ENCODE measurements around the gene JAKMIP1. TPM values are rescaled to one million over a fixed set of nuclear protein-coding genes. Genes with fewer than 3 reads are reported as not detected.

The JAKMIP1 gene
- total RNA-seq, 1 experiment from 2014 or later = not detected

DNA sequence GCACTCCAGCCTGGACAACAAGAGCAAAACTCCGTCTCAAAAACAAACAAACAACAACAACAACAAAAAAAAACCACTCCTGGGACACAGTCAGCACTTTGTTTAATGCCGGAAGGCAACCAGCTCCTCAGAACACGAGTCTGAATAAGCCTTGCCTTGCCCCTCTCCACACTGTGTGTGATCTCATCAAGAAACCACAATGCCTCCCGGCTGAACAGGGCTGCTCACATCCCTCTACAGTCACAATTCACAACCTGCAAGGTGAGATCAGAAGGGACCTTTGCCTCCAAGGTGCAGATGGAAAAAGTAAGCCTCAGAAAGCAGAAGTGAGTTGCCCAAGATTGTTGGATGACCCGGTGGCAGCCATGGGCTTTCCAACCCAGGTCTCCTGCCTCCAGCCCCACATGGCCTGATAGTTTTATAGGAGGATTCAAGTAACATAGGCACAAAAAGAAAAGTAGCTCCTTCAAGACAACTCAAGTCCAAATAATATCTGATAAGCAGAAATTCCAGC is 80.8 kb downstream of the JAKMIP1 start:
- DNase-seq (ENCODE audit: low read depth) = no peak

DNA sequence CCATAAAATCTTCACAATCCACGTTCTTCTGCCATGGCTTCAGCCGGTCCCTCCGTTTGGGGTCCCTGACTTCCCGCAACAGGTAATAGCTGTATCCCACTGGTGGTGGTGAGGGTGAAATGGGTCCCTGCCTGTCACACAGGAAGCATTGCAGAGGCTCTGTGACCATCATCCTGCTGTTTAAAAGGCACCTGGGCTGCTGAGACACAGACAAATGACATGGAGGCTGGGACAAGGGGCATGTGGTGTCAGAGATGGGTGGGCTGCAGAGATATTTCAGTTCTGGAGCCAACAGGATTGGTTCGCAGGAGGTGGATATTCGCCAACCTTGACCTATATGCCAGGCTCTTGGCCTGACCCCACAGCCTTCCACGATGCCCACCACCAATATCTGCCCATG is 82.1 kb downstream of the JAKMIP1 start:
- DNase-seq (ENCODE audit: low read depth) = no peak

DNA sequence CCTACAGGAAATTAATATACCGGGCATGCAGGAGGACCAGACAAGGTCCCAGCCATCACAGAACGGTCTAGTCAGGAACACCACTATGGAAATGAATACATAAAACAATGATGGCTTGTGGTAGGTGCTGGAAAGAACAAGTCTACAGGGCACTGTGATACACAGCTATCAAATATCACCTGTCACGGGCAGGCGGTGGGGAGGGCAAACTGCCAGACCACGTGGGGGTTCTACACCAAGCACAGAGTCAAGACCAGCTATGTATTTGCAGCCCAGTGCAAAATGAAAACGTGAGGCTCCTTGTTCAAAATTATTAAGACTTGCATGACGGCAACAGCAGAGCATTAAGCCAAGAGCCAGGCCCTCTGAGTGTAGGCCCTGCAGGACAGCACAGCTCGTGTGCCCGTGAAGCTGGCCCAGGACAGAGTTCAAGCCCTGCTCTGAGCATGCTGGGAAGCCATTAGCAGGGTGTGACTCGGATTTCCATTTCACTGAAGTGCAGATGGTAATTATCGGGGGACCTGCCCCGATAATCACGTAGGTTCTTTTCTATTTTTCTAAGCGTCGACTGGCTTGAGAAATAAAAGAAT is 83.6 kb downstream of the JAKMIP1 start:
- no peak for DNase-seq (ENCODE audit: low read depth)

DNA sequence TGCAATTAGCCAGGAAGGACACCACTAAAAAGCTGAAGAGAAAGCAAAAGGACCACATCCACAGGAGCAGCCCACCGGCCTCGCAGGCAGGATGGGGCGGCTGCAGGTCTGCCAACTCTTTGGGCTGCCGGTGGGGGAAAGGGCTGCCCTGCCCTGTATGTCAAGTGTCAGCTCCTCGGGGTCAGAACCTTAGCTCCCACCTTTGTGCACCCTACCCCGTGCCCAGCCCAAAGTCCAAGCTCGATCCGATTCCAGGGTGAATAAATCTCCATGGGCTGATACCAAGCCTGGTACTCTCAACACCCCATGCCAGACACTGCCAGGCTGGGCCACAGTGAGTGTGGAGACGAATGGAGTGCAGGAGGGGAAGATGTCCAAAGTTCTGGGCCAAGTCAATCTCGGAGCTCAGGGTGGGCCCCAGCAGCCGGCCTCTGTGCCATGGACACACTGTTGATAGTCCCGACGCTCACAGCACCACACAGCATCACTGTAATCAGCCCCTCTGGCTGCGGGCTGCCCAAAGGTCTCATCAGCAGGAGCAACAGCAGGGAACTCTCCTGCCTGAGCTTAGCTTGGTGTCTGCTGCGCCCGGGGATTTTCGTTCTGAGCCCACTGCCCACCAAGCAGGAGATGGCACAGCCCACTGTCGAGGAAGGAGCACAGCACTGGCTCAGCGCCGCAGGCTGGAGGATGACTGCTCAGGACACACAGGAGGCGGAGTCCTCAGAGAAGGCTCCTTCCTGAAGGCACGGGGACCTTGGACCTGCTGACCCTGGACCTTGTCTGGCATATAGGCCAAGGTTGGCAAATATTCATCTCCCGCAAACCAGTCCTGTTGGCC is 84.4 kb downstream of the JAKMIP1 start:
- no peak for DNase-seq (ENCODE audit: low read depth)

DNA sequence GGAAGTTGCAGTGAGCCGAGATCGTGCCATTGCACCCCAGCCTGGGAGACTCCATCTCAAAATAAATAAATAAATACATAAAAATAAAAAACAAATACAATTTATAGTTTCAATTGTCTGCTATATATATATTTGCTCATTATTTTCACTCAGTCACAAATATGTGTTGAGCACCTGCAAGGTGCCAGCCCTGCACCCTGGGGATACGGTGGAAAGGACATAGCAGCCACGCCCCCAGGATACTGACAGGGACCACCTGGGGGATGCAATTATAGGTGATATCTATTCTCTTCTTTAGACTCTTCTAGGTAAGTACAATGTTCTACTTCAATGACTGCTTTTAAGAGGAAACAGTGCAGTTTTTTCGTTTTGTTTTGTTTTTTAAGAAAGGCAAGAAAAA is 85.0 kb downstream of the JAKMIP1 start:
- no peak for DNase-seq (ENCODE audit: low read depth)

DNA sequence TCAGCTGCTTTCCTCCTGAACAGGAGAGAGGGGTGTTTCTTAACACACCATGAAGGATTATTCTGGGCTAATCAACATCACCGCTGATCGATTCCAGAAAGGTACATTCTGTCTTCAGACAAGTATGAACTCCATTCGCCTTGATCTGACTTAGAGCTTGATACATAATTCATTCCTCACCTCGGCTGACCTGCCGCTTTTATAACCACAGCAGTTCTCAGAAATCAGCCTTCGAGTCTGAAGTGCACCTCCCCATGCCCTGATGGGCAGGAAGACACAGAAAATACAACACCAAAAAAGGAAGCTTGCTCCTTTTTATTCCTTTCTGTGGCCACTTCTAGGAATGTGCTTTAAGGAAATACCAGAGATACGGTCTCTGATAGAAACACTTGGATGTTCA is 85.7 kb downstream of the JAKMIP1 start:
- no peak for DNase-seq (ENCODE audit: low read depth)

DNA sequence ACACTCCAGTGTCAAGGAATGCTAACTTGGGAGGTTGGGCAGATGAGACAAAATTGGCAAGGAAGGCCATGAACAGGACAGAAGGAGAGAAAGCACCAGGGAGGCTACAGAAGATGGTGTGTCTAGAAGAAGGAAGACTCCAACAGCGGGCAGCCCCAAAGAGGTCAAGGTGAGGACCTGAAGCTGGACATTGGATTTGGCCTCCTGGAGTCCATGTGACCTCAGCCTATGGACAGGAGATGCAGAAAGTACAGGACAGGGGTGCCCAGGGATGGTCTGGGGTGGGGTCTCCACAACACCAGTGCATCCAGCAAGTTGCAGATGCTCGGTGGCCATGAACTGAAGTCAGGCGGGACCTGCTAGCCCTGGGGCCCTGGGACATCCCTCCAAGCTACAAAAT is 86.2 kb downstream of the JAKMIP1 start:
- DNase-seq (ENCODE audit: low read depth) = no peak

DNA sequence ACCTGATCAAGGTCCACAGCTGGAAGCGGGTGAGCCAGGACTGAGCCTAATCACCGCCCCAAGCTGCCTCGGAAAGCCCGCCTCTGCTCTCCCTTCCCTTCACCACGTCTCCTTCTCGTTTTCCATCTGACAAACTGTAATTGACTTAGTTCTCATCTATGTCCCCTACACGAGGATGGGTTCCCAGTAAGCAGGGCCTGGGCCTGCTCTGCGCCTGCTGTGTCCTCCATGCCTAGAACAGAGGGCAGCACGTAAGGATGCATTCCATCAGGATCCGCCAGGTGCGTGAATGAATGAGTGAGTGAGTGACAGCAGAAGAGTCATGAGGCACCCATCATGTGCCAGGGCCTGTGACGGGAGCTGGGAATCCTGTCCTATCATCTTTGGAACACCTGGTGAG is 86.7 kb downstream of the JAKMIP1 start:
- DNase-seq (ENCODE audit: low read depth) = no peak

DNA sequence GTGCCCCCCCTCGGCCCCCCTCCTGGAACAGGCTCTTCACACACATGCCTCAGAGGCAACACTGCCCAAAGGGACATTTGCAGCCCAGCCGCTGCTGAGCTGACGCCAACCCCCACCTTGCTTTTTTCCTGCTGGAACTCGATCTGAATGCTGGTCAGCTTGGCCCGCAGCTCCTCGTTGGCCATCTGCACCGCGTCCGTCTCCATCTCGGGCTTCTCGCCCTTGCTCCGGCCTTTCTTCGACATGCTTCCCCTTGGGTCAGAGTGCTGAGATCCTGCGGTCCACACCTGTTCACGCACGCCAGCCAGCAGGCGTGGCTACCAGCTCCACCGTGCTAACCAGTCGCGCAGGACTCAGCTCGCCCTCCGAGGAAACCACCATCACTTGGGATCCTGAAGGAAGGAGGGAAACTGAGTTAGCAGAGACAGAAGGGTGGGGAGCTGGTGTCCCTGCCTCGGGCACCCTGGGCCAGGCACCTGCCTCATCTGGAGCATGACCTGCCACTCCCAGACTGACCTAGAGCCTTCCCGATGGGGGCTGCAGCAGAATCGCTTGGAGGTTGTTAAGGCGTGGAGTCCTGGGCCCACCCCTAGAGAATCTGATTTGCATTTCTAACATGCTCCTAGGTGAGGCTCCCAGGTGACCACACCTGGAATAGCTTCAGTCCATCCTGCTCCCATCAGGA is 87.6 kb downstream of the JAKMIP1 start:
- DNase-seq (ENCODE audit: low read depth) = no peak

DNA sequence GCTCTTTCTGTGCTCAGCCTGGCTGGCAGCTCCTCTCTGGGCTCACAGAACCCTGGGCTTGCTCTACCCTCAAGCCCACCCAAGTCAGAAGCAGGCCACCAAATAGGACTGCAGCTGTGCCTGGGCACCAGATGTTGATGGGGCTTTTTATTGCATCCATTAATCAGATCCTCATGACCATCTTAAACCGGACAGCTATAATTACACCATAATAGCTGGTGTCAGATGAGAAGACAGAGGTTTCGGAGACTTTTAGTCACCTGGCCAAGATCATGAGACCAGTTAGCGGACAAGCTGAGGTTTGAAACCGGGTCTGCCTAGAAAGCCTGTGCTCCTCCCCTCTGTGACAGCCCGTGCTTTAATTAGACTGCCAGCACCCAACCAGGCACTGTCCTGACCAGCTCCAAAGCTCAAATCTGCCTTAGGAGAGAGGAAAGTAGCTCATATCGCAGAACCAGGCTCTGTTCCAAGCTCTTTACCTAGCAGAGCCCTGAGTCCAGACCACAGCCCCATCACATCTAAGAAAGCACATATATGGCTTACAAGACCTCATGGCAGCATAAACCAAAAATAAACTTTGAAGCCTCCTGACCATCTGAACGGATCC is 88.9 kb downstream of the JAKMIP1 start:
- no peak for DNase-seq (ENCODE audit: low read depth)

DNA sequence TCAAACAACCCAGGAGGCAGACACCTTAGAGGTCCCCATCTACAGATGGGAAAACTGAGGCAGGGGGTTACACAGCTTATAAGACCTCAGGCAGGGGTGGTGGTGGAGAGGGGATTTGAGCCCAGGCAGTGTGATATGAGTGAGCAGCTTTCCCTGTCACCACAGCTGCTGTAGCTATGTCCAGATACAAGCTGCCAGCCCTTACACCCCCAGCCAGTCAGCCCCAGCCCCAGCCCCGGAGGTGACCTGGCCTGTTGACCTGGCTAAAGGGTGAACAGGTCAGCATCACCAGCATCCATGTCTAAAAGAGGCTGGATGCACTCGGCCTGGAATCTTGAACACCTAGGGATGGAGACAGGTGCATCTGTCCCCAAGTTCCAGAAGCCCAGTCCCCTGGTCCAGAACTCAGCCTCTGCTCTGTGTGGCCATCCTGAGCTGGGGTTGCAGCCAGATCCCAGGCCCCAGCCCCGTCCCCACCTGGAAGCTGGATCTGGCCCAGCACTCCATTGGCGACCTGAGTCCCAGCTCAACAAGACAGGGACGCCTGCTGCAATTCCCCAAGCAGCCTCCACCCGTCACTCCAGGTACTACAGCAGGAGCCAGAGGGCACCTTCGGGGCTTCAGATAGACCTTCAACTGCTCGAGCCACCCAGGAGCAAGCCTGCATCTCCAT is 89.5 kb downstream of the JAKMIP1 start:
- no peak for DNase-seq (ENCODE audit: low read depth)

DNA sequence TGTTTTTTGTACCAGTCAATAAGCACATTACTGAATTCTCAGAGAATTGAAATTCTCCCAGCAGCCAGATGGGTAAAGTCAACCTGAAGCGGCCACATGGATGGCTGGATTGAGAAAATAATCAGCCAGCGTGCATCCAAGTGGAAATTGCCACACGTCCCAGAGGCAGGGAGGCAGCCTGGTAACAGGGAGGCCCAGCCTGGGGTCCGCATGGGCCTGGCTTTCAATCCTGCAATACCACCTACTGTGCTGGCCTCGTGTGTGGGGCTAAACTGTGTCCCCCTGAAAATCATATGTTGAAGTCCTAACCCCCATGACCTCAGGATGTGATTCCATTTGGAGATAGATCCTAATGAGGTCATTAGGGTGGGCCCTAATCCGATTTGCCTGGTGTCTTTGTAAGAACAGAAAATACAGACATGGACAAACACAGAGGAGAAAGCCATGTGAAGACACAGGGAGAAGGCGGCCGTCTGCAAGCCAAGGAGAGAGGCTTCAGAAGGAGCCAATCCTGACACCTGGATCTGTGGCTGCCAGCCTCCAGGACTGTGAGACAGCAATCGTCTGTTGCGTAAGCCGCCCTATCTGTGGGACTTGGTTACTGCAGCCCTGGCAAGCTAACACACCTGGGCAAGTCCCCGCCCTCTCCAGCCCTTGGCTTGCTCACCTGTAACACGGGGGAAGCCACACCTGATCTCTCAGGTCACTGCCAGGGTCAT is 90.3 kb downstream of the JAKMIP1 start:
- no peak for DNase-seq (ENCODE audit: low read depth)

DNA sequence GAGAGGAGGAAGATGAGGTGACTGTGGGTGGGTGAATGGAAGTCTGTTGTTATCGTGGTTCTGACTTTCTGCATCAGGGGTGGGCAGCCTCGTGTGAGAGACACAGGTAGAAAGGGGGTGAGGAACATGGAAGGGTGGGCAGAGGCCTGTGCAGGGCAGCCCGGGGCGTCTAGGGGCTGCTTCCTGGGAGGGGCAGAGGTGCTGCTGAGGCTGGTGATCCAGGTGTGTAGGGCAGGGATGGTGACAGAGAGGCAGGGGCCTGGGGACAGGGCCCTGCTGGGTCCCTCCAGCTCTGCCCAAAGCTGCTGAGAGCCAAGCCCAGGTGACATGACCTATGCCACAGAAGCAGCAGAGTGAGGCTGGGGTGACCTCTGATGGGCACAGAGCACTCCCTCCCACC is 92.5 kb downstream of the JAKMIP1 start:
- DNase-seq (ENCODE audit: low read depth) = no peak

DNA sequence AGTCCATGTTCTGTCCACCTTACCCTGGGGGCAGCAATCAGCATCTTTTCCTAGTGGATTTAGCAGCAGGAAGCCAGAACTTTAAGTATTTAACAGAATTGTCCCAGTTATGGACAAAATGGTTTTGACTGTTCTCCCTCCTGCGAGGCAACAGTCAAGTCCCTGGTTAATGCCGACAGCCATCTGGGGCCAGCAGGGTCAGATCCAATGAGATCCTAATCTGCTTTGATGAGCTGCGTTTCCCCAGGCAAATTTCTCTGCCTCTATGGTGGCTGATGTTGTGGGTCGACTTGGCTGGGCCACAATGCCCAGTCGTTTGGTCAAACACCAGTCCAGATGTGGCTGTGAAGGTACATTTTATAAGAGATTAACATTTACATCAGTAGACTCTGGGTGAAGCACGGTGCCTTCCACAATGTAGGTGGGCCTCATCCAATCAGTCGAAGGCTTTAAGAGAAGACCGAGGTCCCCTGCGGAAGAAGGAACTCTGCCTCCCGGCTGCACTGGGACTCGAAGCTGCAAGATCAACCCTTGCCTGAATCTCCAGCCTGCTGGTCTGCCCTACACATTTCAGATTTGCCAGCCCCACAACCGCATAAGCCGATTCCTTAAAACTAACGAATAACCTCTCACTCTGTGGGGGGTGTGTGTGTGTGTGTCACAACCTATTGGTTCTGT is 93.1 kb downstream of the JAKMIP1 start:
- no peak for DNase-seq (ENCODE audit: low read depth)

DNA sequence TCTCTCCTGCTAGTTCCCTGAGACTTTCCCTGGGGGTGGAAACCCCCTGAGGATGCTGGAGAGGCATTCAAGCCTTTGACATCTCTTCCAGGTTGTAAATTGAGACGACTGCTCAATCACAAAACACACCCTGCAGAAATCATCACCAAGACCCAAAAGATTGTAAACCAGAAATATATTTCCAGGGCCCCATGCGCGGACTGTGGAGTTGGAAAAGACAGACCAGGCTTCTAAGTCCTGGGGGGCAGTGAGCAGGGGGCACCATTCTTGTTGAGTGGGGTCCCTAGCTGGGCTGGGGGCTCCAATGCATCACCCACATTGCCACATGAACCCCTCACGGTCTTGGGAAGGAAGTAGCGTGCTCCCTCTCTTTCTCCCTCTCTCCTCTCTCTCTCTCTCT is 94.2 kb downstream of the JAKMIP1 start:
- DNase-seq (ENCODE audit: low read depth) = no peak

DNA sequence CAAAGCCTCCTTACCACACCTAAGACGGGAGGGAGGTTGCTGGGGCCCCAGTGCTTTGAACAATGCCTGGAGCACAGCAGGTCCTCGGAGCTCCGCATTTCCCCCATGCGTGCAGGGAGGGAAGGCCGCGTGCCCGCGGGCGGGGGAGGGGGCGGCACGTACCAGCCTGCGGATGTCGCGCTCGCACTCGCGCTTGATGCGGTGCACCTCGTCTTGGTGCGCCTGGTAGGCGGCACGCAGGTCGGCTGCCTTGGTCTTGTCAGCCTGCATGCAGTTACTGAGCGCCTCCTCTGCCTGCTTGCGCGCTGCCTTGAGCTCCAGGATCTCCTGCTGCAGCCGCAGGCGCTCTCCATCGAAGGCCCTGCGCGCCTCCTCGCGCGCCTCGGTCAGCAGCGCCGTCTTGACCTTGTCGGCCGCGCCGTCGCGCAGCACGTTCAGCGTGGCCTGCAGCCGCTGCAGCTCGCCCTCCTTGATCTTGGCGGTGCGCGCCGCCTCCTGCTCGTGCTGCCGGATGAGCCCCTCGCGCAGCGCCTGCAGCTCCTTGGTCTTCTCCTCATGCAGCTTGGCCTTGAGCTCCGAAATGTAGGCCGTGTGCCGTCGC is 94.9 kb downstream of the JAKMIP1 start:
- DNase-seq (ENCODE audit: low read depth) = no peak

DNA sequence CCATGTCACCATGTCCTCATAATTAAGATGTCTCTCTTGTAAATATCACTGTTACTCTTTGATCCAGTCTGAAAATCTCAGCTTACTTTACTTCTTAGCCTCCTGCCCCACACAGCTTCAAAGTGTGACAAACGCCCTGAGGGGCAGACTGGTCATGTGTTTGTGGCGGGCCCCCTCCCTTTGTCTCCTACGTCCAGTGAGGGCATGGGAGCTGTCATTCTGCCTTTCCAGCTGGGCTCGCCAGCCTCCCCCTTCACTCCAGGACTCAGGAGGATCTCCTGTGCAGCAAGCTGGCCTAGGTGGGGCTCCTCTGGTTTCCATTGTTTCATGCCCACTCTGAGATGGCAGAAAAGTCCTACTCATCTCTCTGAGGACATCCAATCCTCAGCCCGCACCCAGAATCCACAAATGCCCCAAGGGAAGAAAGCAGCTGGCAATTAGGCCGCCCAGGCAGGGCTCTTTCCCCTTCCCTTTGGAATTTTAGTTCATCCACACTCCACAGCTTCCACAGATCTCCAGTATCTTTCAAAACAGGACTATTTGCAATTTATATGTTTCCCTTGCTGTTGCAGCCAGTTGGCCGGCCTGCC is 95.7 kb downstream of the JAKMIP1 start:
- no peak for DNase-seq (ENCODE audit: low read depth)

DNA sequence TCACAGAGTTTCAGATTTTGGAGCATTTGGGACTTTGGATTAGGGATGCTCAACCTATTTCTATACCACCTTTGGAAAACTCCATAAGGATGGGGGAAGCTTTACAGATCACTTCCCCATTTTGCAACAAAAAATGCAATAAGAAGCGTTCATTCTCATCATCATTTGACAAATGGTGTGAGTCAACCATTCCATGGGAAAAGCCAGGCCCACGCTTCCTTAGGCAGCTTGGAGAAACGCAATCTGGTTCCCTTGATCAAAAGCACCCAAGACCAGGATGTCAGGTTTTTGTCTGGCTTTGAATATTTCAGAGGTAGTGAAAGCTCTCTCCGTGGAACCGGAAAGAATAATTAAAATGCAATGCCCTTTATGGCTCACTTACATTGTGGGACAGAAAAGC is 102.8 kb downstream of the JAKMIP1 start:
- DNase-seq (ENCODE audit: low read depth) = no peak

DNA sequence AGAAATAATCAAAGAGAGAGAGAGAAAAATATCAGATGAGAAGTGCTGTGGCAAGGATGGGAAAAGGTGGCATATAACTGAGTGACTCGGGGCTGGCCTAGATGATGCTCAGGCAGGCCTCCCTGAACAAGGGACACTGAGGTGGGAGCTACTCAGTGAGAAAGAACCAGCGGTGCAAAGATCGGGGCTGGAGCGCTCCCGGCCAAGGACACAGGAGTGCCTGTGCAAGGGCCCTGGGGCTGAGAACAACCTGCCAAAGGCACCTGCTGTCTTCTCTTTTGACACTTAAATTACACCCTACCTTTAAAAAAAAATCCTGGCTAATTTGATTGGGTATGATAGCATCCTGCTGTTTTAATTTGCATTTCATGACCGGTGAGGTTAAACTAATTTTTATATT is 104.5 kb downstream of the JAKMIP1 start:
- DNase-seq (ENCODE audit: low read depth) = no peak

All from RPMI7951 (cell line).